B cell (primary cell): ENCODE results near the gene NPAS4.

ENCODE experiments used
- CTCF ChIP-seq: fragments of 200-600 bp; IDR thresholded peaks from one replicate; pipeline ENCODE4 v1.8.0; 2022; ENCODE audit warnings: antibody characterized with exemption, mild to moderate bottlenecking
- EZH2 ChIP-seq: IDR thresholded peaks from 2 replicates; pipeline ENCODE4 v1.6.1; 2012; ENCODE audit warnings: borderline replicate concordance, low read depth, mild to moderate bottlenecking, moderate library complexity, low read length; ENCODE audit not compliant: insufficient read depth, poor library complexity, severe bottlenecking

- TF ChIP-seq EZH2 = no peak
- TF ChIP-seq CTCF = no peak
Observed at GRCh38 chr11:66448523-66448922, 27.7 kb downstream of the NPAS4 start.
